ENCODE measurements around the gene PSMD5. TPM values are rescaled to one million over a fixed set of nuclear protein-coding genes. Genes with fewer than 3 reads are reported as not detected.

PSMD5 gene
- total and polyA plus RNA-seq, 2 donors (not counting 1 experiment from before 2014, with no cell fraction given) = 33.9 to 48.3 TPM

DNA sequence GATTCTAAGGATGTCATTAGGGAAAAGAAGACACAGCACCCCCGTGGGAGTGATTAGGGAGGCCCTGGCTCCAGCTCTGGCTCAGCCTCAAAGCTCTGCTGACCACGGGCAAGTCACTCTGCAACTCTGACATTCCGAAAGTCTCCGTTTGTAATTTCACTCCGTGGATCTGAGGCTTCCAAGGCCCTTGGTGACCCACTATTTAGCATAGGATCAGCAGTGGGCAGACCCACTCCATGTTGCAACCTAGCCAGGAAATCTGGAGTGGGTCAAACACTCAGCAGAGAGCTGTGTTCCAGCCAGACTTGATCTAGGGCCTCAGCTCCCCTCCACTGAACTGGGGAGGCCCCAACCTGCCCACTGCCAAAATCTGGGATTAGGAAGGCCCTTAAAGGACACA, 22.5 kb upstream of the PSMD5 start:
- no peak overlapping the region for H2AFZ ChIP-seq (ENCODE audit: low read length)

DNA sequence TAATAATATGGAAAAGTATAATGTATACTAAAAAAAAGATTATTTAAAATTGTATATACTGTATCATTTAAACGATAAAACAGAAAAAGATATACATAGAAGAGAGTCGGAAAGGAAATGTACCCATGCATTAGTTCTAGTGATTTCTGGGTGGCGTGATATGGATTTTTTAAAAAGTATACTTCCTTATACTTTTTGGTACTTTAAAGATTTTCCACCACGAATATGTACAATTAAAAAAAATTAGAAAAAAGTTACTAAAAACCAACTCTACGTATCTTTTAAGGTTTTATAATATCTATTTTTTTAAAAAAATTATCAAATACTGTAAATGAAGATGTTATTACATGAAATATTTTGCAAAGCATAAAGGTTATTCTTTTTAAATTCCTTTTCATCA, 22.0 kb upstream of the PSMD5 start:
- H3K4me2 ChIP-seq (ENCODE audit: extremely low read depth, insufficient read depth, low read length) = no peak overlapping the region
- H3K4me1 ChIP-seq (ENCODE audit: control insufficient read depth, extremely low read depth, insufficient read depth, low read length) = peaks cover 9% of the 10 kb centered on the region
- no peaks in the 10 kb centered on the region for H3K9me3 ChIP-seq (ENCODE audit: control insufficient read depth, insufficient read depth, low read depth, low read length)
- H2AFZ ChIP-seq (ENCODE audit: low read length) = no peak overlapping the region
- H3K27ac ChIP-seq (ENCODE audit: insufficient read depth, low read length) = no peak overlapping the region
- H3K36me3 ChIP-seq (ENCODE audit: control insufficient read depth, insufficient read depth, low read length) = peaks cover 35% of the 10 kb centered on the region
- no peak overlapping the region for H3K4me3 ChIP-seq (replicated peaks in 1 of 4; ENCODE audit: control extremely low read depth in 1 of 4, insufficient read depth in 1 of 4, low read depth in 3 of 4, low read length in 4 of 4)
- H4K20me1 ChIP-seq (ENCODE audit: control insufficient read depth, extremely low read depth, insufficient read depth, low read length) = no peaks in the 10 kb centered on the region
- H3K9ac ChIP-seq (ENCODE audit: insufficient read depth, low read length) = no peak overlapping the region
- no peaks in the 10 kb centered on the region for H3K27me3 ChIP-seq (ENCODE audit: control insufficient read depth, insufficient read depth, low read length)
- no peaks in the 10 kb centered on the region for H3K79me2 ChIP-seq (ENCODE audit: control insufficient read depth, insufficient read depth, low read length)
- DNase-seq (ENCODE audit: low read depth in 2 of 2) = no peak
- TF ChIP-seq, protein P1, sequence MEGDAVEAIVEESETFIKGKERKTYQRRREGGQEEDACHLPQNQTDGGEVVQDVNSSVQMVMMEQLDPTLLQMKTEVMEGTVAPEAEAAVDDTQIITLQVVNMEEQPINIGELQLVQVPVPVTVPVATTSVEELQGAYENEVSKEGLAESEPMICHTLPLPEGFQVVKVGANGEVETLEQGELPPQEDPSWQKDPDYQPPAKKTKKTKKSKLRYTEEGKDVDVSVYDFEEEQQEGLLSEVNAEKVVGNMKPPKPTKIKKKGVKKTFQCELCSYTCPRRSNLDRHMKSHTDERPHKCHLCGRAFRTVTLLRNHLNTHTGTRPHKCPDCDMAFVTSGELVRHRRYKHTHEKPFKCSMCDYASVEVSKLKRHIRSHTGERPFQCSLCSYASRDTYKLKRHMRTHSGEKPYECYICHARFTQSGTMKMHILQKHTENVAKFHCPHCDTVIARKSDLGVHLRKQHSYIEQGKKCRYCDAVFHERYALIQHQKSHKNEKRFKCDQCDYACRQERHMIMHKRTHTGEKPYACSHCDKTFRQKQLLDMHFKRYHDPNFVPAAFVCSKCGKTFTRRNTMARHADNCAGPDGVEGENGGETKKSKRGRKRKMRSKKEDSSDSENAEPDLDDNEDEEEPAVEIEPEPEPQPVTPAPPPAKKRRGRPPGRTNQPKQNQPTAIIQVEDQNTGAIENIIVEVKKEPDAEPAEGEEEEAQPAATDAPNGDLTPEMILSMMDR (conservative IDR thresholded peaks at IDR 0.05 in 1 of 2, IDR thresholded peaks at IDR 0.05 in 1 of 2; ENCODE audit: low read depth in 1 of 2, low read length in 2 of 2) = no peak

More for the DNA sequence above, 22.5 kb upstream of the PSMD5 start:
- Histone ChIP-seq H3K4me2 (ENCODE audit: extremely low read depth, insufficient read depth, low read length) (no peak overlapping the region), H3K9ac (ENCODE audit: insufficient read depth, low read length) (no peak overlapping the region), H3K79me2 (ENCODE audit: control insufficient read depth, insufficient read depth, low read length) (no peaks in the 10 kb centered on the region), H3K36me3 (ENCODE audit: control insufficient read depth, insufficient read depth, low read length) (peaks cover 33% of the 10 kb centered on the region), H4K20me1 (ENCODE audit: control insufficient read depth, extremely low read depth, insufficient read depth, low read length) (no peaks in the 10 kb centered on the region), H3K27me3 (ENCODE audit: control insufficient read depth, insufficient read depth, low read length) (no peaks in the 10 kb centered on the region), H3K27ac (ENCODE audit: insufficient read depth, low read length) (no peak overlapping the region), H3K4me3 (replicated peaks in 1 of 4; ENCODE audit: control extremely low read depth in 1 of 4, insufficient read depth in 1 of 4, low read depth in 3 of 4, low read length in 4 of 4) (no peak overlapping the region), H3K9me3 (ENCODE audit: control insufficient read depth, insufficient read depth, low read depth, low read length) (no peaks in the 10 kb centered on the region), H3K4me1 (ENCODE audit: control insufficient read depth, extremely low read depth, insufficient read depth, low read length) (peaks cover 10% of the 10 kb centered on the region)
- TF ChIP-seq, protein P1 (conservative IDR thresholded peaks at IDR 0.05 in 1 of 2, IDR thresholded peaks at IDR 0.05 in 1 of 2; ENCODE audit: low read depth in 1 of 2, low read length in 2 of 2) = no peak
- TF ChIP-seq EZH2 (IDR thresholded peaks at IDR 0.05; ENCODE audit: low read length, missing control alignments) = no peak
- DNase-seq (ENCODE audit: low read depth in 2 of 2) = no peak

DNA sequence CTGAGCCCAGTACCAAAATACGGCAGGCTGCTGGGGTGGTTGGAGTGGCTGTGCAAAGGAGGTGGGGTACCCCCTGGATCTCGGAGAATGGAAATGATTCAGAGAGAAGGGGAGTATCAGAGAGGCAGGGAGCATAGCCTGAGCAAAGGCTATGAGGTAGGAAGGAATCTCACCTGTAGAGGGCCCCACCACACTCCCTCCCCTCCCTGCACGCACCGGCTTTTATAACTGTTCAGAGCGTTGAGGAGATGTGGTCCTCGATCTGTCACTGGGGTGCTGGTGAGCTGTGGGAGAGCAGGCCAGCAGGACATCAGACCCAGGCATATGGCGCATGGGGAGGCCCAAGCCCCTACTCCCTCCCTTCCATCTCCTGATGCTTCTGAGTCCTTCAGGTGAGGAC, 21.1 kb upstream of the PSMD5 start:
- Histone ChIP-seq H3K9me3 (ENCODE audit: control insufficient read depth, insufficient read depth, low read depth, low read length) (no peaks in the 10 kb centered on the region), H4K20me1 (ENCODE audit: control insufficient read depth, extremely low read depth, insufficient read depth, low read length) (no peaks in the 10 kb centered on the region), H3K27me3 (ENCODE audit: control insufficient read depth, insufficient read depth, low read length) (no peaks in the 10 kb centered on the region), H3K9ac (ENCODE audit: insufficient read depth, low read length) (no peak overlapping the region), H3K4me1 (ENCODE audit: control insufficient read depth, extremely low read depth, insufficient read depth, low read length) (peaks cover 4% of the 10 kb centered on the region), H3K27ac (ENCODE audit: insufficient read depth, low read length) (no peak overlapping the region), H3K4me2 (ENCODE audit: extremely low read depth, insufficient read depth, low read length) (no peak overlapping the region), H3K79me2 (ENCODE audit: control insufficient read depth, insufficient read depth, low read length) (no peaks in the 10 kb centered on the region), H3K4me3 (replicated peaks in 1 of 4; ENCODE audit: control extremely low read depth in 1 of 4, insufficient read depth in 1 of 4, low read depth in 3 of 4, low read length in 4 of 4) (no peak overlapping the region), H3K36me3 (ENCODE audit: control insufficient read depth, insufficient read depth, low read length) (peaks cover 34% of the 10 kb centered on the region), H2AFZ (ENCODE audit: low read length) (no peak overlapping the region)
- no peak for DNase-seq (ENCODE audit: low read depth in 2 of 2)
- TF ChIP-seq EZH2 (IDR thresholded peaks at IDR 0.05; ENCODE audit: low read length, missing control alignments) = no peak
- TF ChIP-seq, protein P1 (conservative IDR thresholded peaks at IDR 0.05 in 1 of 2, IDR thresholded peaks at IDR 0.05 in 1 of 2; ENCODE audit: low read depth in 1 of 2, low read length in 2 of 2) = no peak

All from fibroblast of lung (primary cell).